Cerebellar cortex (tissue), 1 donor: Measurements from ENCODE around the gene AP1M1.
"Not testable (repeated sequence)": the region's sequence is repeated elsewhere in the genome, so short reads cannot be mapped to it uniquely, and the experiment has no call there.

Experiments used
- DNase-seq: peaks from one replicate; pipeline ENCODE4 v3.0.0-alpha.2; 2015; ENCODE audit warnings: low spot score

Gene AP1M1

GRCh38 chr19:16197622-16198369, at the start of gene AP1M1:
Gene AP1M1 (plus strand): TSS chr19:16197911. CDS start chr19:16198027, 116 bp downstream.
- peak; percentile 98 for DNase-seq

GRCh38 chr19:16148443-16149229, 49.1 kb upstream of the AP1M1 start:
- DNase-seq = no peak

GRCh38 chr19:16153582-16154336, 44.0 kb upstream of the AP1M1 start:
- no peak for DNase-seq

- no peak for DNase-seq
Observed at GRCh38 chr19:16154557-16154956, 43.2 kb upstream of the AP1M1 start.

GRCh38 chr19:16155128-16155527, 42.6 kb upstream of the AP1M1 start:
- DNase-seq = no peak

GRCh38 chr19:16156904-16157303, 40.8 kb upstream of the AP1M1 start:
- DNase-seq = no peak

- no peak for DNase-seq
Observed at GRCh38 chr19:16157601-16158000, 40.1 kb upstream of the AP1M1 start.

GRCh38 chr19:16159655-16160054, 38.1 kb upstream of the AP1M1 start:
- no peak for DNase-seq

- DNase-seq = no peak
Observed at GRCh38 chr19:16160445-16160942, 37.2 kb upstream of the AP1M1 start.

GRCh38 chr19:16160943-16161560, 36.7 kb upstream of the AP1M1 start:
- no peak for DNase-seq

GRCh38 chr19:16161840-16162239, 35.9 kb upstream of the AP1M1 start:
- no peak for DNase-seq

GRCh38 chr19:16164222-16164890, 33.4 kb upstream of the AP1M1 start:
- DNase-seq = no peak

- DNase-seq = no peak
Observed at GRCh38 chr19:16166417-16166816, 31.3 kb upstream of the AP1M1 start.

- no peak for DNase-seq
Observed at GRCh38 chr19:16167055-16167454, 30.7 kb upstream of the AP1M1 start.

GRCh38 chr19:16168465-16169081, 29.1 kb upstream of the AP1M1 start:
- no peak for DNase-seq

GRCh38 chr19:16170134-16170533, 27.6 kb upstream of the AP1M1 start:
- DNase-seq = no peak

GRCh38 chr19:16175954-16176353, 21.8 kb upstream of the AP1M1 start:
- no peak for DNase-seq

- DNase-seq = not testable (repeated sequence)
Observed at GRCh38 chr19:16178866-16179265, 18.8 kb upstream of the AP1M1 start.

GRCh38 chr19:16180611-16181010, 17.1 kb upstream of the AP1M1 start:
- DNase-seq = no peak

GRCh38 chr19:16184665-16185122, 13.0 kb upstream of the AP1M1 start:
- no peak for DNase-seq
